Calu3 (cell line): ENCODE measurements around the gene ACTL7B. TPM values are rescaled to one million over a fixed set of nuclear protein-coding genes. Genes with fewer than 3 reads are reported as not detected.

ENCODE experiments used
- Bru-seq: library from RNA; stranded (reverse); fragments of 400-500 nt; gene quantifications from one replicate; lab custom pipeline; 2021; lab: Mats Ljungman, UMichigan
- BruChase-seq, 2 experiments: library from RNA; stranded (reverse); fragments of 400-500 nt; gene quantifications; one replicate each; lab custom pipeline; 2021; lab: Mats Ljungman, UMichigan
- BruUV-seq: library from RNA; stranded (reverse); fragments of 400-500 nt; replicated peaks from 2 replicates; lab custom pipeline; 2021; lab: Mats Ljungman, UMichigan
- CTCF ChIA-PET: fragments of 300-600 bp; sonication (Branson Sonifier 250); formaldehyde crosslinking; loops from one replicate; lab custom pipeline; 2022; ENCODE audit warnings: antibody characterized with exemption; lab: Charles Lee
- DNase-seq: peaks from one replicate; pipeline ENCODE4 v3.0.0; 2022
- H3K27ac Mint-ChIP-seq: one replicate; pipeline ENCODE4 v1.8.0; 2022; ENCODE audit warnings: mixed read lengths; ENCODE audit not compliant: unreplicated experiment
- H3K27me3 Mint-ChIP-seq: one replicate; pipeline ENCODE4 v1.8.0; 2022; ENCODE audit warnings: mixed read lengths; ENCODE audit not compliant: unreplicated experiment
- H3K36me3 Mint-ChIP-seq: one replicate; pipeline ENCODE4 v1.8.0; 2022; ENCODE audit warnings: mild to moderate bottlenecking, moderate library complexity, mixed read lengths; ENCODE audit not compliant: insufficient read depth, unreplicated experiment
- H3K4me1 Mint-ChIP-seq: one replicate; pipeline ENCODE4 v1.8.0; 2022; ENCODE audit warnings: mild to moderate bottlenecking, low read depth, mixed read lengths; ENCODE audit not compliant: unreplicated experiment
- H3K4me3 Mint-ChIP-seq: one replicate; pipeline ENCODE4 v1.8.0; 2022; ENCODE audit warnings: mild to moderate bottlenecking, low read depth, moderate library complexity, mixed read lengths; ENCODE audit not compliant: unreplicated experiment
- H3K9me3 Mint-ChIP-seq: one replicate; pipeline ENCODE4 v1.8.0; 2022; ENCODE audit warnings: low read depth, mixed read lengths; ENCODE audit not compliant: unreplicated experiment
- CTCF ChIP-seq: fragments of 200-600 bp; IDR thresholded peaks from one replicate; pipeline ENCODE4 v1.8.0; 2022; ENCODE audit warnings: antibody characterized with exemption; ENCODE audit not compliant: unreplicated experiment
- intact Hi-C: fragments of 100-400 bp; cut with micrococcal nuclease; formaldehyde crosslinking; loops from one replicate; pipeline ENCODE4 v1.10.0; 2022; ENCODE audit not compliant: unreplicated experiment
- long read RNA-seq: library from polyadenylated mRNA; stranded (forward); transcript quantifications from one replicate; pipeline ENCODE4 v2.0.0, GENCODE V29; 2022
- total RNA-seq: library from RNA; stranded (reverse); gene quantifications from 2 replicates; pipeline ENCODE4 v1.2.3, GENCODE V29; 2022

The ACTL7B gene
- total RNA-seq (not detected in 2 replicates), Bru-seq, nascent RNA (percentile 15 among the genes with signal in this experiment), BruChase-seq, experiment 1, labeled RNA remaining after a 6-hour chase (not detected), BruChase-seq, experiment 2, labeled RNA remaining after a 2-hour chase (not detected)
- long read RNA-seq = 0 reads

GRCh38 chr9:108855888-108856287, at the start of gene ACTL7B:
TSS of gene ACTL7B (minus strand) at chr9:108855986. CDS start at chr9:108855930, 56 bp downstream.
- no peaks in the 10 kb centered on the region for H3K36me3 Mint-ChIP-seq
- TF ChIP-seq CTCF = no peak
- H3K4me3 Mint-ChIP-seq = no peak within 1 kb of the TSS
- H3K27me3 Mint-ChIP-seq = peaks cover 22% of the 10 kb centered on the region
- no peaks in the 10 kb centered on the region for H3K4me1 Mint-ChIP-seq
- intact Hi-C loops = no loop called here
- no peaks in the 10 kb centered on the region for H3K9me3 Mint-ChIP-seq
- DNase-seq = no peak
- CTCF ChIA-PET = no interaction called here
- BruUV-seq = no TSS peak
- no peak within 1 kb of the TSS for H3K27ac Mint-ChIP-seq

- Mint-ChIP-seq H3K27me3 (no peaks in the 10 kb centered on the region), H3K4me3 (no peak overlapping the region), H3K4me1 (no peaks in the 10 kb centered on the region), H3K36me3 (peaks cover 5% of the 10 kb centered on the region), H3K27ac (no peak overlapping the region), H3K9me3 (no peaks in the 10 kb centered on the region)
- intact Hi-C loops = no loop called here
- no peak for TF ChIP-seq CTCF
- CTCF ChIA-PET = no interaction called here
- no TSS peak for BruUV-seq
- no peak for DNase-seq
Observed at GRCh38 chr9:108905494-108905893, 49.7 kb upstream of the ACTL7B start.

GRCh38 chr9:108904161-108904560, 48.4 kb upstream of the ACTL7B start:
- no peak for DNase-seq
- Mint-ChIP-seq H3K4me3 (no peak overlapping the region), H3K27me3 (no peaks in the 10 kb centered on the region), H3K9me3 (no peaks in the 10 kb centered on the region), H3K27ac (no peak overlapping the region), H3K4me1 (no peaks in the 10 kb centered on the region), H3K36me3 (peaks cover 8% of the 10 kb centered on the region)
- no peak for TF ChIP-seq CTCF
- intact Hi-C loops = no loop called here
- BruUV-seq = no TSS peak
- CTCF ChIA-PET = interaction anchor here (0.7 kb wide), 1 partner anchor 430 kb away, joined by 4 read pairs; no protein-coding TSS in a partner anchor

DNA sequence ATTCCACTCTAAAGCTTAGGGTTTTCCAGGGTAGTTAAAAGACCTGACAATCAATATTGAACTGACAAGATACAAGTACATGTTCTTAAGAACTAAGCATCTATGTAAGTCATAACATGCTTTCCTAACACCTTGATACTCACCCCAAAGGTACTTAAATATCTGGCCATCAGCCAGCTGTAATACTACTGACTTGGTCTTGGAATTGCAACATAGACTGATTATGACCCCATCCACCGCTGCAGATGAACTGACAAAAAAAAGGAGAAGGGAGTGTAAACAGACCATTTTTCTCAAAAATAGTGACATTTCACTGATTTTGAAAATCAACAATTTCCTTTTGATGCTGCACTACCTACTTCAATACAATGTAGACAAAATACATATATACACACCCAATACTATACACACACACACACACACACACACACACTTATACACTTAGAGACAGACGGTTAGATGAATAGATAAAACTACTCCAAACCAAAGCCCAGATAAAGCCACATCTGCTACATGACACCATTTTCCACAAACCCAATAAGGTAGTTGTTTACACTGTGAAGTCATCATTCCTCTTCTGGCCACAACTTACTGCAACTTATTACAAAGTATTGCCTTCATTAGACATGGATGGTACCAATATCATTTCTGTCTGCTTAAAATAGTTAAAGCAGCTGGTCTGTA, 47.8 kb upstream of the ACTL7B start:
- Mint-ChIP-seq H3K36me3 (peaks cover 8% of the 10 kb centered on the region), H3K4me3 (no peak overlapping the region), H3K27me3 (no peaks in the 10 kb centered on the region), H3K4me1 (no peaks in the 10 kb centered on the region), H3K27ac (no peak overlapping the region), H3K9me3 (no peaks in the 10 kb centered on the region)
- no peak for TF ChIP-seq CTCF
- DNase-seq = no peak
- intact Hi-C loops = no loop called here
- no TSS peak for BruUV-seq
- CTCF ChIA-PET = no interaction called here
